ENCODE measurements around the gene MRPL9.

The MRPL9 gene

DNA sequence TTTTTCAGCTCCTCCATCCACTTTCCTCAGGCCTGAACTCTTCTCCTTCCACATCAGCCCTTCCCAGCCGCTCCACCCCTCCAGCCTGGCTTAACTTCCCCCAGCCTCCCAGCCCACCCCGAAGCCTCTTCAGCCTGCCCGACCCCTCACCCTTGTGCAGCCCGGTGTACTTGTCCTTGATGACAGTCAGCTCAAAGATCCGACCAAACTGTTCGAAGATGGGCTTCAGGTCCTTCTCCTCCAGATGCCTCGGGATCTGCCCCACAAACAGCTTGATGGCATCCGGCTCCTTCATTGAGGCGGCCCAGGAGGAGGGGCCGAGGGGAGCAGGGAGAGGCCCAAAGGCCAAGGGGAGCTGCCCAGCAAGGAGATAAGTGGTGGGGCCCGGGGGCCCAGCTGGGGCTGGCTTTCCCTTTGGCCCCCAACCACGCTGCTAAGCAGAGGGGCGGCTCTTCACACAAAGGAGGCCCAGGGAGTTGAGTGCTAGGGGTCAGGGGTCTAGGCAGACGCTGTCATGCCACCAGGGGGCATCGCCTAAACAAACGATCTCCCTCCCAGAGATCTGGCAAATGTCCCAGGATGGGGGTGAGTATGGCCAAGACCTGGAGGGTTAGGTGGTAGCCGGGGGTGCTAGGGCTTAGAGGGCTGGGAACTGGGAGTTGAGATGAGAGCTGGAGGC, 47.4 kb downstream of the MRPL9 start:
- in situ Hi-C loops (cut with HindIII; ENCODE audit: low sequenced_read_pairs) = no loop called here

DNA sequence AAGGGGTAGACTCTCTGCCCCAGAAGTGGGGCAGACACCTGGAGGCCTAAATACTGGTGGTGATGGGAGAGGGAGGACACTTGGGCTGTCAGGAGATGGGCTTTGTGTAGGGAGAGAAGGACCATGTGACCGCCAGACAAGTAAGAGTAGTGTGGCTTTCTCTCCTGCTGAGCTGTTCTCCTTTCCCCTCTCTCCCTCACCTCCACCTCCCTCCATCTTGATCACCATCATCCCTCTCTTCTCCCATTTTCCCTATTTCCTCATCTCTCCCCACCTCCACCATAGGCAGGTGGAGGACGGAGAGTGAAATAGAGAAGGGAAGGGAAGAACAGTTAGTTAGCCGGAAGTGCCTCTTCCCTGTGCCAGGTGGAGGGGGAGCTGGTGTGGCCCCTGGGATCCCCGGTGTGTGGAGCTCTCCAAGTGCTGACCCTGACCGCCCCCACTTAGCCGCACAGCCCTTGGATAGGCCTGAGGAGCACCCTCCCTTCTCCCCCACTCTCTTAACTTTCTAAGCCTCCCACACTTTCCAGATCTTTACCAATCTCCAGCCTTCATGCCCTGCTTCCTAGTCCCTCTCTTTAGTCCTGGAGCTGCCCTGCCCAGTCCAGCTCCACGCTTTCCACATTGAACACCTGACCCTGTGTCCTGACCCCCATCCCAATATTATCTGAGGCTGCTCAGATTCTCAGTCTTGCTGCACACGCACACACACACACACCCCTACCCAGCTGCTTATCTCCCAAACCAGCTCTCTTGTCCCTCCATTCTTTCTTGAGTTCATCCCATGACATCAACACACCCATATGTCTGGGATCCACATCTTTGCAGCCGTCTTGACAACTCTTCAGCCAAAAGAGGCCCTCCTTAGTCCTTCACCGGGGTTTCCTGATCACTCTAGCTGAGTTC, 48.2 kb downstream of the MRPL9 start:
- in situ Hi-C loops (cut with HindIII; ENCODE audit: low sequenced_read_pairs) = no loop called here

DNA sequence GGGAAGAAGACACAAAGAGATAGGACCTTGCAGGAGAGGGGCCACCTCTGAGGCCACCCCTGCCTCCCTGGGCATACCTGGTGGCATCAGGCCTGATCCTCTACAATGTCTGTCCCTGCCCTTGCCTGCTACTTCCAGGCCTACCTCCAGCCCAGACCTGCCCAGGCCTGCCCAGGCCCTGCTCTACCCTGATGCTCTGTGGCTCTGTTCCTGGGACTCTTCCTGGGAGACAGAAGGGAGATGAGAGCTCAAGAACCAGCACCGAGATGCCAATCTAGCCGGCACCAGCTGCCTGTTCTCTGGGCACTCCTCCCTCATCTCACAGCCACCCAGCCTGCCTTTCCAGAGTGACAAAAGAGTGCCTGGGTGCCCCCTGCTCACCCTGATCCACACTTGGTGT, 49.4 kb downstream of the MRPL9 start:
- in situ Hi-C loops (cut with HindIII; ENCODE audit: low sequenced_read_pairs) = no loop called here

DNA sequence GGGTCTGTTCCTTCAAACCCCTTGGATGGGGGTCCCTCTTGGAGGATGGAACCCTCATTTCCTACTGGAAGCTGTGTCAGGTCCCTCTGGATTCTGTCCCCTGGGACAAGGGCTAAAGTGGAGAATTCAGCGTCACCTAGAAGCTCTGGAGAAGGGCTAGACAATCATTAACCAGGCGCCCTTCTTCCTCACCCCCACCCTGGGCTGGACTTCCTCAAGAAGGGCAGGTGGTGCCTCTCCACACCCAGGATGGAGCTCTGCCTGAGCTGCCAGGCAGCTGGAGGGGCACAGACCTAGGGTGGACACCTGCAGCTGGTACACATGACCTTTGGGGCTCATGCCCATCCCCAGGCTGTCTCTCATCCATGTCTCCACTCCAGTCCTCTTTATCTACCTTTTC, 50.3 kb downstream of the MRPL9 start:
- in situ Hi-C loops (cut with HindIII; ENCODE audit: low sequenced_read_pairs) = no loop called here

DNA sequence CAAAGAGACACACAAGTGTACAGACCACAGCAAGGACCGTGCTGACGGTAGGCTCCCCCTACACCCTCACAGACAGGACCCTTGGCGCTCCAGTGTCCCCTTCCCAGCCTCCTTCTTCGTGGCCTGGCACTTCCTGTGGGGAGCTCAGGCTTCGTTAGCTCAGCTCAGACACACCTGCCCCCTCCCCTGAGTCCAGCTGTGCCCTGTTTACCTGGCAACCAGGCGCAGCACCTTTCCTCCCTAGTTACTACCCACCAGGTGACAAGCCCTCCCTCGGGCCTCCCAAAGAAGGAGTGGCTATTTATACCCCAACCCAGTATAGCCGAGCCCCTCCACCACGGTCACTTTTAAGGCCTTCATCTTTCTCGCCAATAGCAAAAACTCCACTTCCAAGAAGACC, 51.3 kb downstream of the MRPL9 start:
- in situ Hi-C loops (cut with HindIII; ENCODE audit: low sequenced_read_pairs) = no loop called here

DNA sequence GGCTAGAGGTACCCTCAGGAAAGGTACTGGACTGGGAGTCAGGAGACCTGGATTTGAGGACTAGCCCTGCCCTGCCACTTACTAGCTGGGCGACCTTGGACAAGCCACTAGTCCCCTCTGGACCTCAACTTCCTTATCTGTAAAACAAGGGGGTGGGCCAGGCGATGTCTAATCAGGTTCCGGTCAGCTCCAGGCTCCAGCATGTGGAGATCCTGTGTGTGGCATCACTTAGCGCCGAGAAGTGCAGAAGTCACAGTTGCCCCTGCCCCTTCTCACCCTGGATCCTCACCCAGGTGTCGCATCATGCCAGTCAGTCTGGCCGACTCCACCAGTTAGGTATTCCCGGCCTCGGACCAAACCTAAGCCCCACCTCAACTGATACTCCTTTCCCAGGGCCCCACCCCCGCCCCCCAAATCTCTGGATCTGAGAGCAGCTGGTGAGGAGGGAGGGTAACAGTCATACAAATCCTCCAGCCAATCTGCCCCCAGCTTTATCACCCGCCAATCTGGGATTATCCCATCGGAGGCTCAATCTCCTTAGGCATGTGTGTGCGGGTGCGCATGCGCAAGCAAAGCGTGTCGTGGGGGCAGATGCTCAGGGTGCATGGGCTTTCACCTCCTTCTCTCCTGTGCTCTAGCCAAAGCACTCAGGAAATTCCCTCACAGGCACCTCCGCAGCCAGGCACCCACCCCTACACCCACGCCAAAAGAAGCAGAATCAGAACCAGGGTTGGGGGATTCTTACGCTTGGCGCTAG, 52.1 kb downstream of the MRPL9 start:
- in situ Hi-C loops (cut with HindIII; ENCODE audit: low sequenced_read_pairs) = no loop called here

DNA sequence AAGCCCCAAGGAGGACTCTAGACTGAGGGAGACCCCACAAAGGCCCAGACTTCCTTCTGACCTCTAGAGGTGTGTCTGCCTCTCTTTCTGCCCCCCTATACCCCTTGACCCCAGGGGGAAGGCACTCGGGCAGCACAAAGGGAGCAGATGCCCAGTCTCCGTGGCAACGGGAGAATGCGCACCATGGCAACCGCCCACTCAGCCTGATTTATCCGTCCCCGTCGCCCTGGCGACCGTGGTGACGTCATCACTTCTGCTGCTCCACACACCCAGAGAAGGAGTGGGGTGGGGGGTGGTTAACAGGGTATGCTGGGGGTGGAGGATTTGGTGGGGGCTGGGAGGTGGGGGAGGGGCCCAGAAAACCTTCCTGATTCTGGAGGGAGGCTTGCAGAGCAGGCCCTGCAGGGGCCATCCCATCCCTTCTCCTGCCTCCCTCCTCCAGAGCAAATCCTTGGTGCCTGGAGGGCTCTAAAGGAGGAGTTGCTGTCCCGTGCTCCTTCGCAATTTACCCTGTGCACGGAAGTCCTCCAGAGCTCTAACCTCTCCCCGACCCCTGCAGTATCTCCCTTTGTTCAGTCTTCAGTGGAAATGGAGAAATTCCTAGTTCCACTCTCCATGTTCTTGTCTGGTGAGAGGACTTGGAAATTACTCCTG, 53.0 kb downstream of the MRPL9 start:
- in situ Hi-C loops (cut with HindIII; ENCODE audit: low sequenced_read_pairs) = no loop called here
